Smooth muscle cell (in vitro differentiated cells): Measurements from ENCODE around the gene TOB2. TPM values are rescaled to one million over a fixed set of nuclear protein-coding genes. Genes with fewer than 3 reads are reported as not detected.
A peak's percentile ranks its signal among the peaks of the same experiment; 100 is the strongest.

Experiments used
- DNase-seq: peaks from one replicate; lab custom pipeline; 2025; ENCODE audit not compliant: unreplicated experiment; lab: John Stamatoyannopoulos, UW
- H2AFZ ChIP-seq: fragments of 200-600 bp; sonication (generic); 2 replicates; pipeline ENCODE4 v1.6.0; 2016; ENCODE audit warnings: antibody characterized with exemption, low read depth, mild to moderate bottlenecking
- H3F3A ChIP-seq: fragments of 200-600 bp; sonication (generic); 2 replicates; pipeline ENCODE4 v1.6.0; 2017; ENCODE audit warnings: antibody characterized with exemption, low read depth
- H3K27ac ChIP-seq: fragments of 200-600 bp; sonication (generic); 2 replicates; pipeline ENCODE4 v1.5.1; 2016; ENCODE audit warnings: low read depth, mild to moderate bottlenecking
- H3K27me3 ChIP-seq: fragments of 200-600 bp; sonication (generic); 2 replicates; pipeline ENCODE4 v1.6.1; 2016; ENCODE audit warnings: low read depth, mild to moderate bottlenecking
- H3K36me3 ChIP-seq: fragments of 200-600 bp; sonication (generic); 2 replicates; pipeline ENCODE4 v1.5.1; 2016; ENCODE audit warnings: low read depth
- H3K4me1 ChIP-seq: fragments of 200-600 bp; sonication (generic); 2 replicates; pipeline ENCODE4 v1.5.1; 2016; ENCODE audit warnings: low read depth
- H3K4me2 ChIP-seq: fragments of 200-600 bp; sonication (generic); 2 replicates; pipeline ENCODE4 v1.6.0; 2016; ENCODE audit warnings: mild to moderate bottlenecking
- H3K4me3 ChIP-seq: fragments of 200-600 bp; sonication (generic); 2 replicates; pipeline ENCODE4 v1.5.1; 2016; ENCODE audit warnings: mild to moderate bottlenecking
- H3K79me2 ChIP-seq: fragments of 200-600 bp; sonication (generic); 2 replicates; pipeline ENCODE4 v1.6.0; 2016; ENCODE audit warnings: low read depth, mild to moderate bottlenecking
- H3K9ac ChIP-seq: fragments of 200-600 bp; sonication (generic); 2 replicates; pipeline ENCODE4 v1.6.0; 2016; ENCODE audit warnings: low read depth
- H3K9me3 ChIP-seq: fragments of 200-600 bp; sonication (generic); replicated peaks from 2 replicates; pipeline ENCODE4 v1.5.1; 2016; ENCODE audit warnings: low read depth
- H4K20me1 ChIP-seq: fragments of 200-600 bp; sonication (generic); 2 replicates; pipeline ENCODE4 v1.6.0; 2016; ENCODE audit warnings: low read depth
- WGBS: methylation state at CpG from one replicate; pipeline ENCODE4 v1.1.7; 2016; ENCODE audit warnings: low lambda C conversion rate; 5-methylcytosine and 5-hydroxymethylcytosine counted together
- polyA plus RNA-seq: library from polyadenylated mRNA; unstranded; fragments of >200 nt; fragmentation: Nextera tagmentation; extraction: Ambion mirVana; gene quantifications from 2 replicates; pipeline ENCODE4 v1.2.1, GENCODE V29; 2016
- total RNA-seq: library from RNA; depleted of rRNA; stranded (reverse); fragments of >200 nt; gene quantifications from 2 replicates; pipeline ENCODE4 v1.2.3, GENCODE V29; 2014
- TF ChIP-seq, protein P1 (sequence below): fragments of 200-600 bp; sonication (generic); IDR thresholded peaks from 2 replicates; pipeline ENCODE4 v1.5.1; 2017; ENCODE audit warnings: borderline replicate concordance, mild to moderate bottlenecking, antibody characterized with exemption; ENCODE audit not compliant: insufficient read depth, poor library complexity, severe bottlenecking

Gene TOB2
- total RNA-seq = 17.9 and 19.7 TPM in 2 replicates
- polyA plus RNA-seq = 25.6 and 27.0 TPM in 2 replicates

DNA sequence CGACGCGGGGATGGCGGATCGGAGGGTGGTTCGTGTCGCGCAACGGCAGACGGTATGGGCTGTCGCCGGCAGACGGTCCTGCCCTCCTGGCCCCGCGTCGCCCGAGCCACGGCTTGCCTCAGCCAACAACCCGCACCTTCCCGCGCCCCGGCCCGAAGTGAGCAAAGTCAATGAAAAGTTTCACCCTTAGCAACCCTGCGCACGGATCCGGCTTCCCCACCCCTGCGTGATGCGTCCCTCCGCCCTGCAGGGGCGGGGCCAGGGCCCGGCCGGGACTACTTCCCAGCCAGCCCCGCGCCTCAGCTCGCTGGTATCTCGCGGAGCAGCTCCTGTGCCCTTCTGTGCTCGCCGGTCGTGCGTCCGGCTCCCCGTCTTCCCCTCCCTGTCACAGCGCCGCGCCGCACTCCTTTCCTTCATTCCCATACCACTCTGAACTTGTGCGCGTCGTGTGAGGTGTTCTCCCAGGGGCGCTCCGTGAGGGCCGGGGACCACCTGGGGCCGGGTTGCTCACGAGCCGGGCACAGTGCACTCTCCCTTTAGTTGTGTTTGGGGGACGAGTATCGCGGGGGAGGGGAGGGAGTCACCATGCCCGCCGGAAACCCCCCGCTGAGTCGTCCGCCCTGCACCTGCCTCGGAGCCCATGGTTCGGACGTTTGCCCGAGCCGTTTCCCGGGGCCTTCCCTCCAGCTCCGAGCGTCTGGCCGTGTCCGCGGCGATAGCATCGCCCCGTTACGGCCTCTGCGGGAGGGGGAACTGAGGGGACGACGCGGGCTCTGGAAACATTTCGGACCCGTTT is at the start of gene TOB2:
TSS of gene TOB2 (minus strand) at position 163 of the 796 bp plus-strand sequence. CDS start 9,456 bp downstream, outside the sequence.
- under 1% methylated on average over 78 of the region's 85 CpGs for WGBS
- TF ChIP-seq, protein P1, sequence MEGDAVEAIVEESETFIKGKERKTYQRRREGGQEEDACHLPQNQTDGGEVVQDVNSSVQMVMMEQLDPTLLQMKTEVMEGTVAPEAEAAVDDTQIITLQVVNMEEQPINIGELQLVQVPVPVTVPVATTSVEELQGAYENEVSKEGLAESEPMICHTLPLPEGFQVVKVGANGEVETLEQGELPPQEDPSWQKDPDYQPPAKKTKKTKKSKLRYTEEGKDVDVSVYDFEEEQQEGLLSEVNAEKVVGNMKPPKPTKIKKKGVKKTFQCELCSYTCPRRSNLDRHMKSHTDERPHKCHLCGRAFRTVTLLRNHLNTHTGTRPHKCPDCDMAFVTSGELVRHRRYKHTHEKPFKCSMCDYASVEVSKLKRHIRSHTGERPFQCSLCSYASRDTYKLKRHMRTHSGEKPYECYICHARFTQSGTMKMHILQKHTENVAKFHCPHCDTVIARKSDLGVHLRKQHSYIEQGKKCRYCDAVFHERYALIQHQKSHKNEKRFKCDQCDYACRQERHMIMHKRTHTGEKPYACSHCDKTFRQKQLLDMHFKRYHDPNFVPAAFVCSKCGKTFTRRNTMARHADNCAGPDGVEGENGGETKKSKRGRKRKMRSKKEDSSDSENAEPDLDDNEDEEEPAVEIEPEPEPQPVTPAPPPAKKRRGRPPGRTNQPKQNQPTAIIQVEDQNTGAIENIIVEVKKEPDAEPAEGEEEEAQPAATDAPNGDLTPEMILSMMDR = no peak
- Histone ChIP-seq H3K4me2 (peak within 1 kb of the TSS; percentile 86), H3K27ac (peak within 1 kb of the TSS; percentile 97), H3K79me2 (peaks cover 43% of the 10 kb centered on the region), H3K9me3 (no peaks in the 10 kb centered on the region), H4K20me1 (peaks cover 34% of the 10 kb centered on the region), H3K27me3 (no peaks in the 10 kb centered on the region), H3K4me1 (peaks cover 10% of the 10 kb centered on the region), H2AFZ (peak within 1 kb of the TSS; percentile 59), H3K36me3 (no peaks in the 10 kb centered on the region), H3K4me3 (peak within 1 kb of the TSS; percentile 89), H3K9ac (peak within 1 kb of the TSS; percentile 94), H3F3A (peaks cover 5% of the 10 kb centered on the region)
- DNase-seq = peak; percentile 87

- no peak overlapping the region for H3K27ac ChIP-seq
- 68% methylated on average over 5 of the region's 5 CpGs for WGBS
- DNase-seq = no peak
Observed at GRCh38 chr22:41491374-41492100, 44.9 kb upstream of the TOB2 start.

DNA sequence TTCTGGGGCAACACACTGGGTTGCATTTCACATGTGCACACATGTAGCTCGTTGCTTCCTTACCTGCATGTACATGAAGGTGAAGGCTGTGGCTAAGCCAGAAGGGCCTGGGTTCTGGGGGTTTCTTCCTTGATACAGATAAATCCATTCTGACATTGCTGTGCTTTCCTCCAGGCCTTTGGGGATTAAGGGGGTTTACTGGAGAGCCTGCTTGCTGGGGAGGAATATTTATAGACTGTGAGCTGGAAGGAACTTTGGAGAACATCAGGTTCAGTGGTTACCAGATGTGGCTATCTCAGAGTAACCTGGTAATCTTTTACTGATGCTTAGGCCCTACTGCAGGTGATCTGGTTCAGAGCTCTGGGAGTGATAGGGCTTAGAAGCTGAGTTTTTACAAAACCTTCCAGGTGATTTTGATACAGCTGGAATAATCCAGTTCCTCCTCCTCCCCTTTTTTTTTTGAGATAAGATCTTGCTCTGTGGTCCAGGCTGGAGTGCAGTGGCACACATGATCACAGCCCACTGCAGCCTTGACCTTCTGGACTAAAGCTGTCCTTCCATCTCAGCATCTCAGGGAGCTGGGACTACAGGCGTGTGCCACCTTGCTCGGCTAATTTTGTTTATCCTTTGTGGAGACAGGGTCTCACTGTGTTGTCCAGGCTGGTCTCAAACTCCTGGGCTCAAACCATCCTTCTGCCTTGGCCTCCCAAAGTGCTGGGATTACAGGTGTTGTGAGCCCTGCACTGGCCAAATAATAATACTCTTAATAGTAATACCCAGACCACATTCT is 42.2 kb upstream of the TOB2 start:
- H3K9me3 ChIP-seq = no peaks in the 10 kb centered on the region
- no peaks in the 10 kb centered on the region for H3K36me3 ChIP-seq
- H4K20me1 ChIP-seq = peaks cover 100% of the 10 kb centered on the region
- H3K4me2 ChIP-seq = no peak overlapping the region
- no peaks in the 10 kb centered on the region for H3K27me3 ChIP-seq
- no peak for DNase-seq
- WGBS = 97% methylated on average over 3 of the region's 3 CpGs
- H3K4me1 ChIP-seq = peaks cover 6% of the 10 kb centered on the region
- H3K9ac ChIP-seq = no peak overlapping the region
- TF ChIP-seq, protein P1 = no peak
- H2AFZ ChIP-seq = no peak overlapping the region
- peaks cover under 1% of the 10 kb centered on the region for H3F3A ChIP-seq
- peaks cover 87% of the 10 kb centered on the region for H3K79me2 ChIP-seq
- no peak overlapping the region for H3K4me3 ChIP-seq
- H3K27ac ChIP-seq = no peak overlapping the region

More at GRCh38 chr22:41491374-41492100, 44.9 kb upstream of the TOB2 start:
- H3F3A ChIP-seq = no peaks in the 10 kb centered on the region
- peaks cover 6% of the 10 kb centered on the region for H3K4me1 ChIP-seq
- TF ChIP-seq, protein P1 = no peak
- no peaks in the 10 kb centered on the region for H3K9me3 ChIP-seq
- no peaks in the 10 kb centered on the region for H3K36me3 ChIP-seq
- no peak overlapping the region for H3K4me2 ChIP-seq
- H4K20me1 ChIP-seq = peaks cover 100% of the 10 kb centered on the region
- no peaks in the 10 kb centered on the region for H3K27me3 ChIP-seq
- no peak overlapping the region for H2AFZ ChIP-seq
- peaks cover 88% of the 10 kb centered on the region for H3K79me2 ChIP-seq
- H3K4me3 ChIP-seq = no peak overlapping the region
- H3K9ac ChIP-seq = no peak overlapping the region
